Measurements from ENCODE around the gene QRICH1. TPM values are rescaled to one million over a fixed set of nuclear protein-coding genes. Genes with fewer than 3 reads are reported as not detected.

QRICH1 gene
- total RNA-seq, 4 donors from 2014 or later: 66.2 to 93.9 (median 82.6) TPM

GRCh38 chr3:49007068-49007770 is 86.7 kb downstream of the QRICH1 start, which contains the start of gene WDR6:
Gene WDR6 (plus strand): TSS chr3:49007391. CDS start chr3:49007432, 41 bp downstream.
- 0% methylated on average over 44 to 54 of the region's 65 CpGs for WGBS, 2 donors
- no peaks in the 10 kb centered on the region for H3K9me3 ChIP-seq
- H3K36me3 ChIP-seq: peaks cover 0 to 33% (median 0%) of the 10 kb centered on the region in 3 donors
- no peaks in the 10 kb centered on the region for H3K27me3 ChIP-seq
- peak; percentile 30 to 81 for TF ChIP-seq POLR2A (IDR thresholded peaks at IDR 0.05)
- TF ChIP-seq EP300 (IDR thresholded peaks at IDR 0.05): peak; percentile 65 to 94
- peak; percentile 41 to 78 (median 59) for TF ChIP-seq CTCF (IDR thresholded peaks at IDR 0.05)
- peak within 1 kb of the TSS; percentile 97 to 99 (median 98) for H3K27ac ChIP-seq
- H3K4me1 ChIP-seq: peaks cover 0 to 29% (median 11%) of the 10 kb centered on the region in 4 donors
- peak within 1 kb of the TSS; percentile 80 to 98 (median 87) for H3K4me3 ChIP-seq
- peak; percentile 94 to 95 for DNase-seq (ENCODE audit: low spot score in 2 of 2)

GRCh38 chr3:49006408-49007067 is 87.3 kb downstream of the QRICH1 start:
- 3% methylated on average over 21 of the region's 32 CpGs; no CpG with 5 or more reads in 1 of the 2 donors for WGBS, 2 donors
- H3K36me3 ChIP-seq: peaks cover 0 to 33% (median 0%) of the 10 kb centered on the region in 3 donors
- peak overlapping the region; percentile 80 to 98 (median 87) for H3K4me3 ChIP-seq
- H3K9me3 ChIP-seq: no peaks in the 10 kb centered on the region
- H3K27ac ChIP-seq: peak overlapping the region; percentile 97 to 99 (median 98)
- peaks cover 0 to 28% (median 11%) of the 10 kb centered on the region in 4 donors for H3K4me1 ChIP-seq
- H3K27me3 ChIP-seq: no peaks in the 10 kb centered on the region
- no peak for DNase-seq (ENCODE audit: low spot score in 2 of 2)
- TF ChIP-seq POLR2A (IDR thresholded peaks at IDR 0.05) (no peak), EP300 (IDR thresholded peaks at IDR 0.05) (no peak), CTCF (IDR thresholded peaks at IDR 0.05) (no peak)

DNA sequence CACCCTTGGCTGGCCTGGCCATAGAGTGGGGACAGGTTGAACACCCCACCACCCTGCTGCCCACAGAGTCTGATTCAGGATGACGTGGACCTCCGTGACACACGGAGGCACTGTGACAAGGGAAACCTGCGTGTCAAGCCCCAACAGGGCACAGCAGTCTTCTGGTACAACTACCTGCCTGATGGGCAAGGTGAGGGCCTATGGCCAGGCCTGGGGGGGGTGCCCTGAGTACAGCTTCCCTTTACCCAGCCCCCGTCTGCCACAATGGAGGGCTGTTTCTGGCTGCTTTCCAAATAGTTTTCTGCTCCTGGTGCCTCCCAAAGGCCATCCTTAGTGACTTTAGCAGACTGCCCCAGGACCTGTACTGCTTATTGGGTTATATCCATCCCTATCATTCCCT is 87.9 kb downstream of the QRICH1 start:
- 84 to 94% methylated on average over 5 of the region's 5 CpGs for WGBS, 2 donors
- Histone ChIP-seq H3K27ac (peak overlapping the region; percentile 97 to 99 (median 98)), H3K36me3 (peaks cover 0 to 29% (median 0%) of the 10 kb centered on the region in 3 donors), H3K9me3 (no peaks in the 10 kb centered on the region), H3K4me1 (peaks cover 0 to 28% (median 11%) of the 10 kb centered on the region in 4 donors), H3K4me3 (peak overlapping the region in 1 of 4 donors; percentile 80), H3K27me3 (no peaks in the 10 kb centered on the region)
- DNase-seq (ENCODE audit: low spot score in 2 of 2): no peak
- TF ChIP-seq EP300 (IDR thresholded peaks at IDR 0.05): no peak
- no peak for TF ChIP-seq CTCF (IDR thresholded peaks at IDR 0.05)
- no peak for TF ChIP-seq POLR2A (IDR thresholded peaks at IDR 0.05)

DNA sequence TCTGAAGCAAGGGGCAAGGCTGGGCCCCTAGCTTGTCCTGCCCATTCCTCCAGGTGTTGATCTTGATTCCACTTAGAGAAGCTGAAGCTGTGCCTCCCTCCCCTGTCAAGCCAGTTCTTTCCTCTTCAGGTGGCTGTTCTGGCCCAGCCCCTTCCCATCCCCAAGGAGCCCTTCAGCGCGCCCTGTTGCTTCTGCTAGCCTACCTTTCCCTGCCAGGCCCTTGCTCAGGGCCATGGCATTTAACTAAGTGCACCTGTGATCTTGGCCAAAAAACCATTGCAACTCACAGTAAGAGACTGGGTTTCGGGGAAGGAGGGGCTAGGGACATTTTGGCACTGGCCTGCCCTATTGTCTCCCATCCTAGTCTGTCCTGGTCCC is 88.6 kb downstream of the QRICH1 start:
- Histone ChIP-seq H3K9me3 (no peaks in the 10 kb centered on the region), H3K4me3 (no peak overlapping the region), H3K27me3 (no peaks in the 10 kb centered on the region), H3K36me3 (peaks cover 0 to 26% (median 0%) of the 10 kb centered on the region in 3 donors), H3K27ac (peak overlapping the region in 1 of 4 donors; percentile 97), H3K4me1 (peaks cover 0 to 28% (median 11%) of the 10 kb centered on the region in 4 donors)
- TF ChIP-seq POLR2A (IDR thresholded peaks at IDR 0.05) (no peak), EP300 (IDR thresholded peaks at IDR 0.05) (no peak), CTCF (IDR thresholded peaks at IDR 0.05) (no peak)
- WGBS, 2 donors: 96 to 97% methylated on average over 3 of the region's 3 CpGs
- no peak for DNase-seq (ENCODE audit: low spot score in 2 of 2)
